ENCODE data around the gene DPP3. TPM values are rescaled to one million over a fixed set of nuclear protein-coding genes. Genes with fewer than 3 reads are reported as not detected.

The DPP3 gene
- polyA plus RNA-seq, 1 of the 3 experiments (the other 2 are of a cell fraction): 70.6 TPM

GRCh38 chr11:66557733-66558326 lies 77.6 kb downstream of the DPP3 start:
- 86% methylated on average over 8 of the region's 24 CpGs for WGBS (ENCODE audit: low lambda C conversion rate)
- Histone ChIP-seq H3K27me3 (ENCODE audit: insufficient read depth) (no peaks in the 10 kb centered on the region), H3K4me2 (no peak overlapping the region), H3K9me3 (no peaks in the 10 kb centered on the region), H3K9ac (no peak overlapping the region), H3F3A (replicated peaks; ENCODE audit: insufficient read depth) (no peaks in the 10 kb centered on the region), H2AFZ (ENCODE audit: low read depth) (no peak overlapping the region), H4K20me1 (ENCODE audit: insufficient read depth) (no peaks in the 10 kb centered on the region), H3K9me2 (no peaks in the 10 kb centered on the region), H3K27ac (ENCODE audit: low read depth in 2 of 2, low read length in 1 of 2) (no peak overlapping the region), H3K79me2 (ENCODE audit: insufficient read depth) (no peaks in the 10 kb centered on the region), H3K4me3 (ENCODE audit: low read depth in 2 of 2, low read length in 1 of 2) (no peak overlapping the region), H3K4me1 (ENCODE audit: control insufficient read depth in 1 of 2, insufficient read depth in 2 of 2, low read depth in 1 of 2, low read length in 1 of 2) (no peaks in the 10 kb centered on the region; a peak in 1 of 4 replicates), H3K36me3 (replicated peaks in 1 of 2; ENCODE audit: control insufficient read depth in 1 of 2, insufficient read depth in 2 of 2, low read length in 1 of 2) (no peaks in the 10 kb centered on the region)
- DNase-seq: no peak
- CTCF ChIA-PET: interaction anchor here (1.2 kb wide), 1 partner anchor 9 kb away, joined by 3 read pairs; no protein-coding TSS in a partner anchor
- POLR2A ChIA-PET: no interaction called here
- TF ChIP-seq TAF1 (IDR thresholded peaks at IDR 0.05; ENCODE audit: borderline replicate concordance, low read depth, low read length): no peak
- TF ChIP-seq TEAD4 (IDR thresholded peaks at IDR 0.05; ENCODE audit: borderline replicate concordance, insufficient read depth): no peak
- TF ChIP-seq SIN3A (IDR thresholded peaks at IDR 0.05; ENCODE audit: borderline replicate concordance, low read depth, low read length): no peak
- no peak for TF ChIP-seq FOSL2 (IDR thresholded peaks at IDR 0.05; ENCODE audit: borderline replicate concordance, low read depth)
- no peak for TF ChIP-seq POLR2AphosphoS5 (IDR thresholded peaks at IDR 0.05; ENCODE audit: low read depth, low read length)
- no peak for TF ChIP-seq RCOR1 (IDR thresholded peaks at IDR 0.05; ENCODE audit: low read length)
- no peak for TF ChIP-seq FOXM1 (IDR thresholded peaks at IDR 0.05; ENCODE audit: low read depth)
- TF ChIP-seq MXI1 (IDR thresholded peaks at IDR 0.05; ENCODE audit: low read depth, low read length): no peak
- TF ChIP-seq, protein P1, sequence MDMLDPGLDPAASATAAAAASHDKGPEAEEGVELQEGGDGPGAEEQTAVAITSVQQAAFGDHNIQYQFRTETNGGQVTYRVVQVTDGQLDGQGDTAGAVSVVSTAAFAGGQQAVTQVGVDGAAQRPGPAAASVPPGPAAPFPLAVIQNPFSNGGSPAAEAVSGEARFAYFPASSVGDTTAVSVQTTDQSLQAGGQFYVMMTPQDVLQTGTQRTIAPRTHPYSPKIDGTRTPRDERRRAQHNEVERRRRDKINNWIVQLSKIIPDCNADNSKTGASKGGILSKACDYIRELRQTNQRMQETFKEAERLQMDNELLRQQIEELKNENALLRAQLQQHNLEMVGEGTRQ (IDR thresholded peaks at IDR 0.05; ENCODE audit: borderline replicate concordance, low read depth, low read length): no peak

Small RNA genes within 50 kb of the gene (small RNA-seq; reads per million reads assigned to genes)
- gene RF00416: 0 reads per million in 7 experiments

Other genes starting within 250 kb of the DPP3 start
- gene KLC2, start 222.7 kb upstream of the DPP3 start, polyA plus RNA-seq (2012; rRNA removed): 36.4 and 39.0 TPM in 2 replicates
- 204 and 208 TPM in 2 replicates for gene RAB1B, start 211.8 kb upstream of the DPP3 start, polyA plus RNA-seq (2012; rRNA removed)
- 7.4 and 11.8 TPM in 2 replicates for gene CNIH2, start 202.3 kb upstream of the DPP3 start, polyA plus RNA-seq (2012; rRNA removed)
- 115 and 123 TPM in 2 replicates for gene YIF1A, start 191.3 kb upstream of the DPP3 start, polyA plus RNA-seq (2012; rRNA removed)
- 0.29 and 0.35 TPM in 2 replicates for gene TMEM151A, start 188.5 kb upstream of the DPP3 start, polyA plus RNA-seq (2012; rRNA removed)
- 2.6 and 7.7 TPM in 2 replicates for gene CD248, start 163.4 kb upstream of the DPP3 start, polyA plus RNA-seq (2012; rRNA removed)
- 13.0 and 16.9 TPM in 2 replicates for gene RIN1, start 144.0 kb upstream of the DPP3 start, polyA plus RNA-seq (2012; rRNA removed)
- 70.0 and 76.5 TPM in 2 replicates for gene BRMS1, start 135.3 kb upstream of the DPP3 start, polyA plus RNA-seq (2012; rRNA removed)
- 26.4 TPM in 2 replicates for gene B4GAT1, start 132.8 kb upstream of the DPP3 start, polyA plus RNA-seq (2012; rRNA removed)
- 3.2 and 3.7 TPM in 2 replicates for gene SLC29A2, start 108.7 kb upstream of the DPP3 start, polyA plus RNA-seq (2012; rRNA removed)
- 0.03 and 0.08 TPM in 2 replicates for gene NPAS4, start 59.4 kb upstream of the DPP3 start, polyA plus RNA-seq (2012; rRNA removed)
- gene MRPL11, start 41.6 kb upstream of the DPP3 start, polyA plus RNA-seq (2012; rRNA removed): 33.9 and 45.6 TPM in 2 replicates
- 6.5 and 7.0 TPM in 2 replicates for gene PELI3, start 13.5 kb upstream of the DPP3 start, polyA plus RNA-seq (2012; rRNA removed)
- gene BBS1, start 30.2 kb downstream of the DPP3 start, polyA plus RNA-seq (2012; rRNA removed): 24.8 and 34.3 TPM in 2 replicates
- gene ZDHHC24, start 65.6 kb downstream of the DPP3 start, polyA plus RNA-seq (2012; rRNA removed): 12.6 and 13.1 TPM in 2 replicates
- 0.02 and 0.03 TPM in 2 replicates for gene ACTN3, start 66.5 kb downstream of the DPP3 start, polyA plus RNA-seq (2012; rRNA removed)
- gene CTSF, start 88.2 kb downstream of the DPP3 start, polyA plus RNA-seq (2012; rRNA removed): 57.2 and 60.1 TPM in 2 replicates
- gene CCDC87, start 112.6 kb downstream of the DPP3 start, polyA plus RNA-seq (2012; rRNA removed): 0.06 and 0.21 TPM in 2 replicates
- gene CCS, start 112.8 kb downstream of the DPP3 start, polyA plus RNA-seq (2012; rRNA removed): 54.7 and 56.1 TPM in 2 replicates
- 17.6 and 19.8 TPM in 2 replicates for gene RBM14, start 136.2 kb downstream of the DPP3 start, polyA plus RNA-seq (2012; rRNA removed)
- 202 and 222 TPM in 2 replicates for gene RBM4, start 158.3 kb downstream of the DPP3 start, polyA plus RNA-seq (2012; rRNA removed)
- 31.1 and 43.3 TPM in 2 replicates for gene RBM4B, start 197.5 kb downstream of the DPP3 start, polyA plus RNA-seq (2012; rRNA removed)
- gene SPTBN2, start 248.8 kb downstream of the DPP3 start, polyA plus RNA-seq (2012; rRNA removed): 16.2 and 19.7 TPM in 2 replicates